ENCODE data around the gene CBY3. TPM values are rescaled to one million over a fixed set of nuclear protein-coding genes. Genes with fewer than 3 reads are reported as not detected.
"Not testable (repeated sequence)": the region's sequence is repeated elsewhere in the genome, so short reads cannot be mapped to it uniquely, and the experiment has no call there.

The CBY3 gene
- total and polyA plus RNA-seq, 2 experiments from 2014 or later = 0.18 TPM; not detected in 1

DNA sequence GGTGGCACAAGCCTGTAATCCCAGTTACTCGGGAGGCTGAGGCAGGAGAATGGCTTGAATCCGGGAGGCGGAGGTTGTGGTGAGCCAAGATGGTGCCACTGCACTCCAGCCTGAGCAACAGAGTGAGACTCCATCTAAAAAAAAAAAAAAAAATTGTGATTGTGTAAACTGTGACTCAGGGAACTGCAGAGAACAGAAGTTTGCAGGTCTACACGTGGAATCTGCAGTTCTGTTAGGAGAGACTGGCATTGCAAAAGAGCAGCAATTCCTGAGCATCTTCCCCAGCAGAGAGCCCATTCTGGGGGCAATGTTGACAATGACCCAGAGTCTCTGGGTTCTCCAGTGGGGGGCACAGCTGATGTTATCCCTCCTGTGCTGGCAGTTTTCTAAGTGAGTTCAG, 39.1 kb downstream of the CBY3 start:
- H3K36me3 ChIP-seq; H3K27me3 ChIP-seq; H3K4me3 ChIP-seq; DNase-seq (ENCODE audit: low read depth in 1 of 2, low spot score in 1 of 2); H3K27ac ChIP-seq; H3K4me1 ChIP-seq (ENCODE audit: low read depth); H3K9me3 ChIP-seq (ENCODE audit: low read depth): not testable (repeated sequence)

DNA sequence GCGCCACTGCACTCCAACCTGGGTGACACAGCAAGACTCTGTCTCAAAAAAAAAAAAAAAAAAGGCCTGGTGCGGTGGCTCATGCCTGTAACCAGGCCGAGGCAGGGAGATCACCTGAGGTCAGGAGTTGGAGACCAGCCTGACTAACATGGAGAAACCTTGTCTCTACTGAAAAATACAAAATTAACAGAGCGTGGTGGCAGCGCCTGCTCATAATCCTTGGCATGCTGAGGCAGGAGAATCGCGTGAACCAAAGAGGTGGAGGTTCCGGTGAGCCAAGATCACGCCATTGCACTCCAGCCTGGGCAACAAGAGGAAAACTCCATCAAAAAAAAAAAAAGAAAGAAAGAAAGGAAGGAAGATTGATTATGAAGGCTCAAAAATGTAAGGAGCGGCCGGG, 41.5 kb downstream of the CBY3 start:
- H3K4me1 ChIP-seq (ENCODE audit: low read depth); H3K4me3 ChIP-seq; H3K27ac ChIP-seq; H3K36me3 ChIP-seq; DNase-seq (ENCODE audit: low read depth in 1 of 2, low spot score in 1 of 2); H3K9me3 ChIP-seq (ENCODE audit: low read depth); H3K27me3 ChIP-seq: not testable (repeated sequence)

DNA sequence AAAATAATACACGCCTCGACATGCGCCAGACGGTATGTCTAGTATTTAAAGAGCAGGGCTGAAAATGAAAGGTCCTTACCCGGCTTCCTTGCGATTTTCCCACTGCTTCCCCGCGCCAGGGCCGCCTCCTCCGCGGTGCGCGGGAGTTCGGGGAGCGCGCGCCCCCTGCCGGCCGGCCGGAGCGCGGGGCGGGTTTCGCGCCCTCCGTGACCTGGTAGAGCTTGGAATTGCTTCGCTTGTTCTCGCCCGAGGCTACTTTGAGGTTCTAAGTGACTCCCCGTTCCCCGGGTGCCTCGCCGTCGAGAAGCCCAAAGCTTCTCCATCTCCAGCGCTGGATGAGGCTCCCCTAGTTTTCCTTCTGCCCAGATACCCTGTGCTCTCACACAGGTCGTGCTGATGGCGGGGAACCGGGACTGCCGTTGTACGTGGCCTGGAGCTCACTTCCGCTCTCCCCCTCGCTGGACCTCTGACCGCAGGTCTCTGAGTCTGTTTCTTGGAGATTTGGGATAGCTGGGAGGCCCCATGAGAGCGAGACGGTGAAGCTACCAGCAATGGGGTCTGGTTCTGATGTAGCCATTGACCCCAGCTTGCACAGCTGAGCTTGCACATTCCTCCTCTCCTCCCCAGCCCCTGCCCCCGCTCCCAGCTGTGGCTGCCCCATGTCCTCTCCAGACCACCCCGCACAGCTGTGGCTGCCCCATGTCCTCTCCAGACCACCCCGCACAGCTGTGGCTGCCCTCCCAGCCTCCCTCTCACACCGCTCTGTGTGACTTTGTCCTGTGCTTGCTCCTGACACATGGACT, 46.3 kb downstream of the CBY3 start:
- not testable (repeated sequence) for H3K27ac ChIP-seq; DNase-seq (ENCODE audit: low read depth in 1 of 2, low spot score in 1 of 2); H3K36me3 ChIP-seq; H3K9me3 ChIP-seq (ENCODE audit: low read depth); H3K4me1 ChIP-seq (ENCODE audit: low read depth); H3K27me3 ChIP-seq; H3K4me3 ChIP-seq

DNA sequence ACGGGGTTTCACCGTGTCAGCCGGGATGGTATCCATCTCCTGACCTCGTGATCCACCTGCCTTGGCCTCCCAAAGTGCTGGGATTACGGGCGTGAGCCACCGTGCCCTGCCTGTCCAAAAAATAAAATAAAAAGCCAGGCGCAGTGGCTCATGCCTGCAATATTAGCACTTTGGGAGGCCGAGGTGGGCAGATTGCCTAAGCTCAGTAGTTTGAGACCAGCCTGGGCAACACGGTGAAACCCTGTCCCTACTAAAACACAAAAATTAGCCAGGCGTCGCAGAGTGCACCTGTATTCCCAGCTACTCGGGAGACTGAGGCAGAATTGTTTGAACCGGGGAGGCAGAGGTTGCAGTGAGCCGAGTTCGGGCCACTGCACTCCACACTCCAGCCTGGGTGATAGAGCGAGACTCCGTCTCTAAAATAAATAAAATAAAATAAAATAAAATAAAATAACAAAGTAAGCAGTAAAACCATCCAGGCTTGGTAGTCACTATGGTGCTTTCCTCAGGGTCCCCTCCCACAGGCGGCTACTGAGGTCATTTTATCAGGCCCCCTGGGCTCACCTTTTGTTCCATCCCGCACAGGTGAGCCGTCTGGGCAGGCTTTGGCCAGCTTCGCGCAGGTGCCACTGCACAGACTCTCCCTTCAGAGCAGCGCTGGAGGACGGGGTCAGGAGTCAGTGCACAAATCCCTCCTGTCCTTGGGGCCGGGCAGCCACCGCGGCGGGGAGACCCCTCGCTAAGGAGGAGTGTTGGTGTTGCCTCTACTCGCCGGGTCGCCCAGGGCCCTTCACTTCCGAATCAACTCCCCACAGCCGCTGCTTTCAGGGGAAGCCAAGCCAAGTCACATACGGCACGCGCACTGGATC, 47.1 kb downstream of the CBY3 start:
- not testable (repeated sequence) for H3K27ac ChIP-seq; H3K36me3 ChIP-seq; DNase-seq (ENCODE audit: low read depth in 1 of 2, low spot score in 1 of 2); H3K9me3 ChIP-seq (ENCODE audit: low read depth); H3K4me1 ChIP-seq (ENCODE audit: low read depth); H3K27me3 ChIP-seq
- peak overlapping the region; percentile 6 for H3K4me3 ChIP-seq

Other genes starting within 250 kb of the CBY3 start
- gene RUFY1, start 130.5 kb downstream of the CBY3 start, total RNA-seq = 19.4 and 33.6 TPM in 2 replicates
- gene RUFY1, start 130.5 kb downstream of the CBY3 start, polyA plus RNA-seq = 25.1 and 25.6 TPM in 2 replicates
- 467 and 569 TPM in 2 replicates for gene HNRNPH1, start 57.4 kb downstream of the CBY3 start, total RNA-seq
- 119 and 126 TPM in 2 replicates for gene HNRNPH1, start 57.4 kb downstream of the CBY3 start, polyA plus RNA-seq
- 319 and 464 TPM in 2 replicates for gene CANX, start 17.9 kb upstream of the CBY3 start, total RNA-seq
- gene CANX, start 17.9 kb upstream of the CBY3 start, polyA plus RNA-seq = 286 and 358 TPM in 2 replicates
- 35.8 and 38.8 TPM in 2 replicates for gene MAML1, start 51.8 kb upstream of the CBY3 start, total RNA-seq
- gene MAML1, start 51.8 kb upstream of the CBY3 start, polyA plus RNA-seq = 14.4 and 24.2 TPM in 2 replicates
- 5.3 and 10.2 TPM in 2 replicates for gene LTC4S, start 113.0 kb upstream of the CBY3 start, total RNA-seq
- gene LTC4S, start 113.0 kb upstream of the CBY3 start, polyA plus RNA-seq = 7.8 and 14.0 TPM in 2 replicates
- gene MGAT4B, start 125.8 kb upstream of the CBY3 start, total RNA-seq = 192 and 196 TPM in 2 replicates
- 184 and 221 TPM in 2 replicates for gene MGAT4B, start 125.8 kb upstream of the CBY3 start, polyA plus RNA-seq
- gene SQSTM1, start 139.9 kb upstream of the CBY3 start, total RNA-seq = 110 and 115 TPM in 2 replicates
- gene SQSTM1, start 139.9 kb upstream of the CBY3 start, polyA plus RNA-seq = 108 and 144 TPM in 2 replicates
- 48.0 and 57.5 TPM in 2 replicates for gene MRNIP, start 177.8 kb upstream of the CBY3 start, total RNA-seq
- gene MRNIP, start 177.8 kb upstream of the CBY3 start, polyA plus RNA-seq = 28.8 and 40.3 TPM in 2 replicates
- gene TBC1D9B, start 226.9 kb upstream of the CBY3 start, total RNA-seq = 72.2 and 113 TPM in 2 replicates
- gene TBC1D9B, start 226.9 kb upstream of the CBY3 start, polyA plus RNA-seq = 63.6 and 64.5 TPM in 2 replicates

Measured in cardiac muscle cell (in vitro differentiated cells and primary cell).